Ramos (cell line): Measurements from ENCODE around the gene VAV2.

ENCODE experiments used
- in situ Hi-C: fragments of 300-500 bp; cut with MboI; formaldehyde crosslinking; loops from one replicate; pipeline ENCODE4 v1.14.3; 2022; ENCODE audit warnings: low sequenced_read_pairs; ENCODE audit not compliant: unreplicated experiment

Gene VAV2, protein sequence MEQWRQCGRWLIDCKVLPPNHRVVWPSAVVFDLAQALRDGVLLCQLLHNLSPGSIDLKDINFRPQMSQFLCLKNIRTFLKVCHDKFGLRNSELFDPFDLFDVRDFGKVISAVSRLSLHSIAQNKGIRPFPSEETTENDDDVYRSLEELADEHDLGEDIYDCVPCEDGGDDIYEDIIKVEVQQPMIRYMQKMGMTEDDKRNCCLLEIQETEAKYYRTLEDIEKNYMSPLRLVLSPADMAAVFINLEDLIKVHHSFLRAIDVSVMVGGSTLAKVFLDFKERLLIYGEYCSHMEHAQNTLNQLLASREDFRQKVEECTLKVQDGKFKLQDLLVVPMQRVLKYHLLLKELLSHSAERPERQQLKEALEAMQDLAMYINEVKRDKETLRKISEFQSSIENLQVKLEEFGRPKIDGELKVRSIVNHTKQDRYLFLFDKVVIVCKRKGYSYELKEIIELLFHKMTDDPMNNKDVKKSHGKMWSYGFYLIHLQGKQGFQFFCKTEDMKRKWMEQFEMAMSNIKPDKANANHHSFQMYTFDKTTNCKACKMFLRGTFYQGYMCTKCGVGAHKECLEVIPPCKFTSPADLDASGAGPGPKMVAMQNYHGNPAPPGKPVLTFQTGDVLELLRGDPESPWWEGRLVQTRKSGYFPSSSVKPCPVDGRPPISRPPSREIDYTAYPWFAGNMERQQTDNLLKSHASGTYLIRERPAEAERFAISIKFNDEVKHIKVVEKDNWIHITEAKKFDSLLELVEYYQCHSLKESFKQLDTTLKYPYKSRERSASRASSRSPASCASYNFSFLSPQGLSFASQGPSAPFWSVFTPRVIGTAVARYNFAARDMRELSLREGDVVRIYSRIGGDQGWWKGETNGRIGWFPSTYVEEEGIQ

DNA sequence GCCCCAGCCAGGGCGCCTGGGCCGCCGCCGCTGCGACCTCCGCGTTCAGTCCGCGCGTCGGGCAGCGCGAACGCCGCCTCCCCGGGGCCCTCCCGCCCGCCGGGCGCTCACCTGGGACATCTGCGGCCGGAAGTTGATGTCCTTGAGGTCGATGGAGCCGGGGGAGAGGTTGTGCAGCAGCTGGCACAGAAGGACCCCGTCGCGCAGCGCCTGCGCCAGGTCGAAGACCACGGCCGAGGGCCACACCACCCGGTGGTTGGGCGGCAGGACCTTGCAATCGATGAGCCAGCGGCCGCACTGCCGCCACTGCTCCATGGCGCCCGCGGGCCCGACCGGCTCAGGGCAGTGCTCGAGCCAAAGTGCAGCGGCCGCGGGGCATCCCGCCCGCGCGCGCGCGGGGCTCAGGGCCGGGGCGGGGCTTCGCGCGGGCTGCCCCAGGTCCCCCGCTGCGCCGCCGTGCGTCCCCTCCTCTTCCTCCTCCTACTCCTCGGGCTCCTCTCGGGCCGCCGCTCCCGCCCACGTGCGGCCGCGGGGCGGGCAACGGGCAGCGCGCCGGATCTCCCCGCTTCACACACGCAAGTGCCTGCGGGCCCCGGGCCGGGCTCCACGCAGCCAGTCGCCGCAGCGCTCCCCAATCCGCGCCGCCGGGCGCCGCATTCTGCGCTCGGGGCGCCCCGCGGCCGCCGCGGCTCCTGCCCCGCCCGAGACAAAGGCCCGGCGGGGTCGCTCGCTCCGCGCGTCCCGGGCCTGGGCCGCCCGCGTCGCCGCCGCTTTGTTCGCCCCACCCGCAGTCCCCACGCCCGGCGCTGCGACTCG lies at the start of gene VAV2:
VAV2 (minus strand) TSS at position 361 of the 816 bp plus-strand sequence; CDS start at position 315, 46 bp downstream.
- in situ Hi-C loops: loop anchor here (5.0 kb wide), 1 partner anchor 205 kb away; no protein-coding TSS in a partner anchor

DNA sequence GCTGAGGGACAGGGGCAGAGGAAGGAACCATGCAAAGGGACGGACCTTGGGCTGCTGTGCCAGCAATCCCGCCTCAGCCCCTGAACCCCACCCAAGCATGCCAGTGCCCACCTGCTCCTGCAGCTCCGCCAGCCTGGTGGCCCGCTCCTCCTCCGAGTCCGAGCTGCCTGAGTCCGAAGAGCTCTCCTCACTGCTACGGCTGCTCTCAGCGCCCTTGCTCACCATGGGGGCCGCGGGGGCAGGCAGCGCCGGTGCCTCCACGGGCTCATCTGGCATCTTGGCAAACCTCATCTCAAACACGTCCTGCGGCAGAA lies 49.5 kb upstream of the VAV2 start:
- in situ Hi-C loops: no loop called here

DNA sequence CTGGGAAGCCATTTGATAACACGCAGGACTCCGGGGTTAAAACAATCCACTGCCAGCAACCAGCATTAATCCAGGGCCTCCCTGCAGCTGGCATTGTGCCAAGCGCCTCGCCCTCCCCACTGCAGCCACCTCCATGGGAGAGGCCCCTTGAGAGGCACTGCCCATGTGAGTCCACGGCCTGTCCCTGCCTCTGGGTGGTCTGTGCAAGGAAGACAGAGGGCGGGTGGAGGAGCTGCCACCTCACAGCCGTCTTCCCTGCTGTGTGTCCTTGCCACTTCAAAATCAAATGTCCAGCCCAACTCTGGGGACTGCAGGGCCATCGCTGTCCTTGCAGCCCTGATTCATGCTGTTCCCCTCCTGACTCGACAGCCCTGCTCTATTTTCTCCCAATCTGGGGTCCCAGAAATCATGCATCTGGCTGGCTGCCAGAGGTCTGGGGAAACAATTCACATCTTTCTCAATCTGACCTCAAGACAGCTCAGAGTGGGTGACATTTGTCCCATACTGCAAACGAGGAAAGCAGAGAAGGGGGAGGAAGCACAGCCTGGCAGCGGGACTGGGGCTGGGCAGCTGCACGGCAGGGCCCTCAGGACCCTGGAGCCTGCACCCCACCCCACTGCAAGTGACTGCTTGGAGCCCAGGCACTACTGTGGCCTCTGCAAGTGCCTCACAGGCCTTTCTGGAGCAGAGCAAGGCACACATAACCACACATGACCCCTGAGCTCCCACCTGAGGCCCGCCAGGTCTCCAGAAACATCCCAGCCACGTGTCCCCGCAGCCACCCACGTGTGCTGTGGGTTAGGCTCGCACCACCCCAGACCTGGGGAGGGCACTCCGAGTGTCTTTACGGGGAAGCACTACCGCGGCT lies 48.9 kb upstream of the VAV2 start:
- in situ Hi-C loops: no loop called here

DNA sequence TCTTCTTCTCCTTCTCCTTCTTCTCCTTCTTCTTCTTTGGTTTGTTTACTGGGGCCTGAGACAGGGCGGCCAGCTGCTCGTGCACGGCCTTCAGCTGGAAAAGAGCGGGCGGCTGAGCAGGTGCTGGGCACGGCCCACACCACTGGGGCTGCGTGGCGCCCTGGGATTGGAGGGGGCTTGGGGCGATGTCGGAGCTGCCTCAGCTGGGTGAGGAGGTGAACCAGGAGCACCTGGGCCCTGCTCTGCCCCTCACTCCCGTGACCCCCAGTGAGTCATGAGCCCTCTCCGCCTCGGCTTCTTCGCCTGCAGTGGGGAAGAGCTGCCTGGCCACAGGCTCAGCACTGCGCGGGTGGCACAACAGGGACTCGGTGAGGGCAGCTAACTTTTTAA lies 48.0 kb upstream of the VAV2 start:
- in situ Hi-C loops: no loop called here

DNA sequence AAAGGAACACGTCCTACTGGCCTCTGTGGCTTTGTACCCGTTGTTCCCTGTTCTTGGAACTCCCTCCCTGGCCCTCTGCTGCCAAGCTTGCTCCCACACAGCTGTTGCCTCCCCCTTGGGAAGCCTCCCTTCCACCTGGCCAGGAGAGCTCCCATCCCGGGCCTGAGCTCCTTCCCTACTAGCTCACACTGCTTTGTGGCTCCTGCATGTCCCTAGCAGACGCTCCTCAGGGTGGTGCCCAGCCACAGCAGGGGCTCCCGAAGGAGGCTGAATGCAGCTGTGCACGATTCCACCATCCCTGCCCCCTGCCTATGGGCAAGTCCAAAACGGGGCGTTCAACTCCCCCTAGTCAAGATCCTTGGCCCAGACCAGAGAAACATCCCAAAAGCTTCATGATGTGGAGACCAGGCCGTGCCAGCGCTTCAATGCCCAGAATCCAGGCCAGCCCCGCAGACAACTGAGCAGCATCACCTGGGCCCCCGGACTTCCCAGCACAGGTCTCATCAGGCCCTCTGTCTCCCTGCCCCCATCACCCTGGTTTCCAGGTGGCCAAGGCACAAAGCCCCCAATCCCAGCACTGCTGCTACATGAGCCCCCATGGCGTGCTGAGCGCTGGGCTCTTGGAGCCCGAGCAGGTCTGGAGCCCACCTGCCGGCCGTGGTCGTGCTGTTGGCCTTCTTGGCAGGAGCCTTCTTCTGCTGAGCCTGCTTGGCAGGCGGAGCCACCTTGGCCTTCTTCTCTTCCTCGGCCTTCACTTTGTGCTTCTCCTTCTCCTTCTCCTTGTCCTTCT lies 47.5 kb upstream of the VAV2 start:
- in situ Hi-C loops: no loop called here

DNA sequence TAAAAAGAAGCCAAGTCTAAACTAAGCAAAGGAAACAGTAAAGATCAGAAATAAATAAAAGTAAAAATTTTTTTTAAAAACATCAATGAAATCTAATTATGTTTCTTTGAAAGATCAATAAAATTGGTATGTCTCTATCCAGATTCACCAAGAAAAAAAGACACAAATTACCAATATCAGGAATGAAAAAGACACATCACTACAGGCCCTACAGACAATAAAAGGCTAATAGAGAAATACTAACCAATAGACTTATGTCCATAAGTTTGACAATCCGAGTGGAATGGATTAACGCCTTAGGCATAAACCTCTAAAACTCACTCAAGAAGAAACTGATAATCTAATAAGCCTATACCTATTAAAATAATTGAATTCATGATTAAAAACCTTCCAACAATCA lies 45.5 kb upstream of the VAV2 start:
- in situ Hi-C loops: no loop called here

DNA sequence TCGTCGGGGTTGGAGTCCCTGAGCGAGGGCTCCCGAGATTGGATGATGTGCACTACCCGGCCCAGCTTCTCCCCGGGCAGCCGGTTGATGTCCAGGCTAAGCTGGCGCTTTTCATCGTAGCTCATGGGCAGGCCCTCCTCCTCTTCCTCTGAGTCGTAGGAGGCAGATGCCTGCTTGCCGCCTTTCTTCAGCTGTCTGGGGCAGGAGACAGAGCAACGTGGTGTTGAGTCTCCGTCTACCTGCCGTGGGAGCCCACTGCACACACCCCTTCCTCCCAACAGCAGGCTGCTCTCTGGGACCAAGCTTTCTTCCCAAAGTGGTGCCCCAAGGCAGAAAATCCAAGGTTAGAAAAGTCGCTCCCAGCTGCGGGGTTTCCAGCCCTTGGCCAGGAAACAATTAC lies 44.0 kb upstream of the VAV2 start:
- in situ Hi-C loops: no loop called here

DNA sequence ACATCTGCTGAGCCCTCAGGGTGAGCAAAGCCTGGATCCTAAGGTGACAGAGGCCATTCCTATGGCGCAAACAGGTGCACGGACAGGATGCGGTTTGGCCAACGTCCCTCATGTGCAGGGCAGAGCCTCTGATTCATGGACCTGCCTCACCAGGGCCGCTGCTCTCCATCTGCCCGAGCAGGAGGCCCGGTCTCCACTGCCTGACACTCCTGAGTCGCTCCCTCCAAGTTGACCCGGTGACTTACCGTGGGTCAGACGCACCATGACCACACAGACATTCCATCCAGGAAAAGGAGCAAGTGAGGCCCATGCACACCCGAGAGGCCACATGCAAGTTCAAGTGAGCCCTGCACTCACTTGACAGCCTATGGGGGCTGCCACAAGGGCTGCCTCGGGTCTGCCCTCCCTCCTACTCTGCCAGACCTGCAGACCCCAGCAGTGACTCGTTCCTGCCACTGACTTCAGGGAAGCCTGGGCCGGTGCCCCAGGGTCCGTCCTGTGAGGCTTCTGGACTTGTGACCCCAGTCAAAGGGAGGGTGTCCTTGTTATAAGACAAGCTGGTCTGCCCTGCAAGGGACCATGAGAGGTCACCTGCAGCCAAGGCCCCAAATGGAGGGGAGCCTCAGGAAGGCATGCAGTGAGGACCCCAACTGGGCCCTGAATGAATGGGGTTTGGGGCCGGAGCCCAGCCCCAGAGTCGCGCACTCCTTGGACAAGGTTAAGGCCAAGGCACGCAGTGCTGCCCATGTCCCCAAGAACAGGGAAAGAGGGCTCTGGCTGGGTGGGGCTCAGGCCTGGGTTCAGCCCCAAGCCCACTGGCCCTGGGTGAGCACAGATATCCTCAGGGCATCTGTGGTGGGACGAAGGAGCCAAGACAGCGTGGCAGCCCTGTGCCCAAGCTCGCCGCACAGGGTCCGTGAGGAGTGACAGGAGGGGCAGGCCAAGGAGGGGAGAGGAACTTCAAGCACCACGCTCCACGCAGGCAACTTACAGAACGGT lies 43.2 kb upstream of the VAV2 start:
- in situ Hi-C loops: no loop called here

DNA sequence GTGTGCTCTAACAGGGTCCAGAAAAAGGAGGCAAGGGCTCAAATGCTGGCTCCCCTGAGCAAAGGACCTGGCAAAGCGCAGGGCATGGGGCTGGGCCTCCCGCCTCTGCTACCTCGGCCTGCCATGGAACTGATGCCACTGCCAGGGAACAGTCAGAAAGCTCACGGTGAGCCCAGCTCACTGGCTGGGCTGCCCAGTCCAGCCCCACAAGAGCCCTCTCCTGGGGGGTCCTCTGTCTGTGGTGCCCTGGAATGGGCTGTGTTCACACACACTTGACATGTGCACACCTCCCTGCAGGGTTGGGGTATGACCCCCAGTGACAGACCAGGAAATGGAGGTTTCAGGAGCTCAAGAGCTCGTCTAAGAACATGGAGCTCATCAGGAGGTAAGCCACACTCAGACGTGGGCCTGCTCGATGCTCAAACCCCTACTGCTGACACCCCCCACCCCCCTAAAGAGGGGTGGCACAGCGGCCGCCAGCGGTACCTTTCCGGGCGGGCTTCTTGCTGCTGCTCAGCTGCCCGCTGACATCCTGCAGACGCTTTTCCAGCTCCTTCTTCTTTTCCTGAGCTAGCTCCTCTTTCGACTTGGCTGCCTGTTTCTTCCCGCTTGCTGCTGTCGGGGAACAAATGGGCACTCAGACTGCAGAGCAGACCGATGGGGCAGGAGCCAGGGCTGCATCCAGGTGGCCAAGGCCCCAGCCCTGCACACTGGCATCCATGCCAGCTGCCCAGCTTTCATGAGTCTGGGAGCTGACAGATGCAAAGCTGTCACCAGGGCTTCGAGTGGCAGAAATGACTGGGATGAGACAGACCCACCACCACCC lies 42.3 kb upstream of the VAV2 start:
- in situ Hi-C loops: no loop called here

DNA sequence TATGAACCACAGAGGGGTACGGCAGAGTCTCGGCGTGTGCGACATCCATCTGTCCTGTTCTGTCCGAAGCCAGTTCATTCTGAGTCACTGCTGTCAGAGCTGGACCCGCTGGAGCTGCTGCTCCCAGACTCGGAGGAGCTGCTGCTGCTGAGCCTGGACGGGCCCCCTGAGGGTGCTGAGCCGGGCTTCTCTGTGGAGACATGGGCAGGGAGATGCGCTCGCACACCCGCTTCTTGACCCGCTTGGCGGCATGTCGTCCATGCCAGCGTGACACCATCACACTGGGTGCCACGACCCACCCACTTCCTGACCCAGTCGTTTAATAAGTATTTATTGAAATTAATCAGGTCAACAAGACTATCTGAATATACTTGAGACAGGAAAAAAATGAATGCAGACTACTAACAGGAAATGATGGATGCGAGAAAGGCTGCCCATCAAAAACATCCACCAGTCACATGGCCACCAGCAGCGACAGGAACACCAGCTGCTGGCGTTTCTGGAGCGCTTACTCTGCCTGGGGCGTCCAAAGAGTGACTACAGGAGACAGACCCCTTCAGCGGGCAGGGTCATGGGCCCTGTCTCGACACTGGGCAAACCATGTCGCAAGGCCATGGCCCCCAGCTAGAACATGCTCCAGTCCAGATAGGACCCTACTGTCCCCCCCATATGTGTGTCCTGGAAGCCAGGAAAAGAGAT lies 41.5 kb upstream of the VAV2 start:
- in situ Hi-C loops: no loop called here

DNA sequence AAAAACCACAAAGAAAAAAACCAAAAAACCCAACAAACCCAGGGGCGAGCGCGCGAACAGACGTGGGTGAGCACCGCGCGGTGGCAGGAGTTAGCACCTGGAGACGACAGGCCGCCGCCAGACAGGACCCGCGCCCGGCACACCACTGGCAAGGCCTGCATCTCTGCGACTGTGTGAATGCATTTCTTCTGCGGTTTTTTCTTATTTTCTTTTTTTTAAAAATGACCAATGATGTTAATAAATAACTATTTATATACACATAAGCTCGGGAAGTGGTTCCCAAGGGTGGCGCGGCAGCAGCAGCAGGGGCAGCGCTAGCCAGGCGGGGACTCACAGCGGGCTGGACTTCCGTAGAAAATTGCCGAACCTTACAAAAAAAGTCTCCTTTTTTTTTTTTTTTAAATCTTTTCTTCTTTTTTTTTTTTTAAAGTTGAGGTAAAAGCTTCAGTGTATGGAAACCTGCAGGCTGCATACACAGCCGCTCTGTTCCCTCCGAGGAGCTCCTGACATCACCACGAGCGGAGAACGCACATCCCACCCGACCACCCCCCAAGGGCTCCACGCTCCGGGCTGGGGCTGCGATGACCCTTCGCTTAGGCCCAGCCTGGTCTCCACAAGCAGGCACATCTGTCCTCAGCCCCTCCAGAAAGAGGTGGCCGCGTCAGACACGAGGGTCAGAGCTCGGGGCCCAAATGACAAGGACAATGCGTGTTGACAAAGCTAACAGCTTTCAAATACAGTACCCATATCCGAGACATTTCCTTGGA lies 40.5 kb upstream of the VAV2 start:
- in situ Hi-C loops: no loop called here

DNA sequence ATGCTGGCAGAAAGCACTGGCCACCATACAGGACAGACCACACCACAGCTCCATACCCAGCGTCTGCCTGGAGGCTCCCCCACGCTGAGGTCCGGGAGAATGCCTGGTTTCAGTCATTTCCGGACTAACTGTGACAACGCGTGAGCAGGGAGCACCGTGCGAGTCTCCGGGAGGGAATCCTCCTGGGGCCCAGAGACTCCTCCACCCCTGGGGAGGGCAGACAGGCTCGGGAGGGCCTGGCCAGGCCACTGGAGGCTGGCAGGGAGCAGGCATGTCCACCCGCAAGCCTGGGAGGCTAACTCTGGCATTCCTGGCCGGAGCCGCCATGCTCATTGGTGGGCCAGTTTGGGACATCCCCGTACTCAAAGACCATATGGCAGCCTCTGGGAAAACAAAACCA lies 39.7 kb upstream of the VAV2 start:
- in situ Hi-C loops: no loop called here

DNA sequence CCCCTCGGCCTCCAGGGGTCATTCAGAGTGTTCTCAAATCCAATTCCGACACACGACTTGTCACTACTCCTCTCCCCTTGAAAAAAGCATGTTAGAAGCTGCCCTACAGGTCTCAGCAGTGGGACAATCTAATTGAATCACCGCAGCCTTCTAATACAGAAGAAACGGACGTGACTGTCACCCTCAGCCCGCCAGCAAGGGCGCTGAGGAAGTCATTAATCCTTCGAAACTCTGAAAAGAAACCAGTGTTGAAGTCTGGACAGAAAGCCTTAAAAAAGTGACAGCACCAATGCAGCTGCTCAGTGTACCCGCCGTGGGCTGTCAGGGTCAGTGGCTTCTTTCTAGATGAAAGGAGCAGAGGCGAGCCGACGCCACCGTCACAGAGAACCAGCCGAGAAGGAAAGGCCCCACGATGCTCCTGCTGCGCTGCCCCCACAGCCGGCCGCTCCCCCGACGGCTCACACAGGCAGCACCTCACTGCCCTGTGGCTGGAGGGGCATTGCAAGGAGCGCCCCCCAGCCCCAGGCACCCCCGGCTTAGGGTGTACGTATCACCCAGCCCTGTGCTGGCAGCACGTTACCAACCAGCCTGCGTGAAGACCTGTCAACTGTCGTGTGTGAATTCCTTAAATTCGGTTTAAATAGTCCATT lies 38.8 kb upstream of the VAV2 start:
- in situ Hi-C loops: no loop called here

DNA sequence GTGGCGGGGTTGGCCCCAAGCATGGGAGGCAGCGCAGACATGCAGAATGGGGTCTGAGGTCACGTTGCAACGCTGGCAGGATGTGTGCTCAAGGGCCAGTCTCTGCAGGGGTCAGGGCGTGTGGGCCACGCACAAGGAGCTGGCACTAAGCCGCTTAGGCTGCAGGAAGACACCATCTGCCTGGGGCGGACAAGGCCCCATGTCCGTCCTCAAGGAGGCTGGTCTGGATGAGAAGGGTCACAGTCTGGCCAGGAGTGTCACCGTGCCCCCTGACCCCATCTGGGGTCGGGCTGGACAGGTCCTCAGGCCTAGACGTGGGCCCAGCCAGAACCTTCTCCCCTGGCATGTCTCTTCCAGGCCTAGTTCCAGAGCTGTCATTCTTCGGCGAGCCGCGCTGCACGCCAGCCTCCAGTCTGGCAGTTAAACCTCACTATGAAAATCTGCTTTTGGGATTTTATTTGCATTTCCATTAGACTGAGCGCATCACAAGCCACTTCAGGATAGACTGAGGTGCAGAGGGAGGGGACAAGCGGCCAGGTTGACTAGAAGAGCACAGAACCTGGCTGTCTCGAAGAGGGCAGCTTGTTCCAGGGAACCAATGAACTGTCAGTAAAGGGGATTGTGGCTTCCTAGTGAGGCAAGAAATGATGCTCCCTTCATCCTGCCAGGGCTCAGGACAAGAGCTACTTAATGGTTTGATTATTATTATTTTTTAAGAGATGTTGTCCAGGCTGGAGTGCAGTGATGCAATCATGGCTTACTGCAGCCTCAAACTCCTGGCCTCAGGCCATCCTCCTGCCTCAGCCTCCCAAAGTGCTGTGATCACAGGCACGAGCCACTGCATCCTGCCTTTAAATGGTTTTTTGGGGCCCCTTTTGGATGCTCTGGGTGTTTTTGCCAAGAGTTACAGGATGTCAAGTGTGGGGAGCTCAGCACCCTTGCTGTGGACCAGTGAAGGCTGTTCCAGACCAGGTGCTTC lies 37.4 kb upstream of the VAV2 start:
- in situ Hi-C loops: no loop called here
